Left cardiac atrium (tissue), 4 donors: ENCODE measurements around the gene GRAMD1B. TPM values are rescaled to one million over a fixed set of nuclear protein-coding genes. Genes with fewer than 3 reads are reported as not detected.

Experiments used
- ATAC-seq, 2 donors: fragments of 200-7000 bp; cut with Tn5 transposase; one replicate each; pipeline ENCODE4 v1.9.1; 2020; ENCODE audit warnings: mild to moderate bottlenecking in 2 of 2, moderate library complexity in 2 of 2
- DNase-seq: peaks from one replicate; pipeline ENCODE4 v3.0.0-alpha.2; 2020
- intact Hi-C, 2 donors: fragments of 100-400 bp; cut with DNase I; formaldehyde crosslinking; loops; one replicate each; pipeline versions ENCODE4 v1.14.1 to v1.15.1; 2022 to 2023
- total RNA-seq, 2 donors: library from RNA; stranded (reverse); fragmentation: NEBNext Ultra II Directional; extraction: Animal tissue kit (Norgen Biotek cat#: 25700); gene quantifications; one replicate each; pipeline ENCODE4 v1.2.1, GENCODE V29; 2021
- donor health status: DM: no; HTN: yes; CAD: no.
- donor health status: DM: no; HTN: yes; CAD: no; lungs with severe emphysema.
- donor health status: DM: yes; HTN: yes; CAD: no.
- donor health status: Dilated cardiomyopathy.

Gene GRAMD1B
- total RNA-seq, 2 donors from 2014 or later: 2.8 to 3.1 TPM

GRCh38 chr11:123588117-123588863, 158.2 kb downstream of the GRAMD1B start:
- intact Hi-C loops: no loop called here
- DNase-seq: no peak
- ATAC-seq: peak in 1 of 2 donors; percentile 55

- intact Hi-C loops: no loop called here
- no peak for ATAC-seq
These were observed 158.8 kb downstream of the GRAMD1B start for GRCh38 chr11:123588864-123589262.

DNA sequence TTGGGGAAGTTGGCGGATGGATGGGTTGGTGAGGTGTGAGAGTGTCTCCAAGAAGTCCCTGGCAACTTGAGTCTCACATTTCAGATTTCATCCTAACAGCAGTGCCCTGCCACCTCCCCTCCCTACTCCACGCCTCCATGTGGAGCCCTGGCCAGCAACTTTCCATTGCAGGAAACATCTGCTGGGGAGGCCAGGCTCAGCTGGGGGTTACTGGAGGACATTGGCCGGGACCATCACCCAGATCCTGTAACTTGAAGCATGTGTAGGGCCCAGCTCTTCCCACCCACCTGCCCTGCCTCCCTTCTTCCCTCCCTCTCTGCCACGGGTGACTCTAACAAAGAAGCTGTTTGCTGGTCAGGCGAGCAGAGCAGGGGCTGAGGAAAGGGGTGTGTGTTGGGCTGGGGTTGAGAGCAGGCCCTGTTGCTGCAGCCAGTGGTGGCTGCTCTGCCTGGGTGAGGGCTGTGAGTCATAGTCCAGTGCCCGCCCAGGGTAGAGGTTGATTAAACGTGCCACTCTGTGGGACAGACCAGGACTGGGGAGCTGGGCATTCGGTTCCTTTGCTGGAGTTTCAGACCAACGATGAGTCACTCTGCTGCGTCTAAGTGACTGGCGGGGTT, 160.3 kb downstream of the GRAMD1B start:
- intact Hi-C loops: no loop called here
- peak; percentile 51 to 60 for ATAC-seq
- DNase-seq: peak; percentile 35

More at GRCh38 chr11:123588864-123589262, 158.8 kb downstream of the GRAMD1B start:
- DNase-seq: no peak

GRCh38 chr11:123593570-123593969, 163.5 kb downstream of the GRAMD1B start:
- no peak for ATAC-seq
- intact Hi-C loops: no loop called here
- no peak for DNase-seq

- ATAC-seq (peak in 1 of 2 donors; percentile 35), DNase-seq (no peak)
- intact Hi-C loops: no loop called here
These were observed 164.3 kb downstream of the GRAMD1B start for GRCh38 chr11:123594188-123594901.

GRCh38 chr11:123594921-123595320, 164.9 kb downstream of the GRAMD1B start:
- ATAC-seq: no peak
- intact Hi-C loops: no loop called here

GRCh38 chr11:123597859-123598258, 167.8 kb downstream of the GRAMD1B start:
- ATAC-seq: no peak
- no peak for DNase-seq
- intact Hi-C loops: no loop called here

More at GRCh38 chr11:123594921-123595320, 164.9 kb downstream of the GRAMD1B start:
- DNase-seq: no peak

- ATAC-seq (no peak), DNase-seq (no peak)
- intact Hi-C loops: no loop called here
These were observed 171.1 kb downstream of the GRAMD1B start for GRCh38 chr11:123601136-123601535.

DNA sequence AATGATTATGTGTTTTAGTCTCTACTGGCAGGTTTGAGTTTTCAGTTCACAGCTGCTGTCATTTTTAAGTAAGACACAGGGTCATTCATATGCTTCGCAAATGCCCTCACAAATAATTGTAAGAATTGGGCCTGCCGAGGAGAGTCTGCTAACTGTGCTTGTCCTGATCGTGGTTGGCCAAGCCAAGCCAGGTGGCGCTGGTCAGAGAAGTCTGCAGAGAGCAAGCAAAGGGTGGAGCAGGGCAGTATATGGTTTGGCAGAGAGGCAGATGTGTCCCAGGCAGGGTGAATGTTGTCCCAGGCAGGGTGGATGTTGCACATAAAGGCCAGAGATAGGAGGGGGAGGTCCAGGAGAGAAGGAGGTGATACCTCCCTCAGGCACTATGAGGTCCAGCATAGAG, 171.7 kb downstream of the GRAMD1B start:
- ATAC-seq: no peak
- DNase-seq: no peak
- intact Hi-C loops: no loop called here

GRCh38 chr11:123603666-123604065, 173.6 kb downstream of the GRAMD1B start:
- DNase-seq: no peak
- intact Hi-C loops: no loop called here
- ATAC-seq: no peak

- DNase-seq: no peak
- intact Hi-C loops: no loop called here
- no peak for ATAC-seq
These were observed 177.7 kb downstream of the GRAMD1B start for GRCh38 chr11:123607781-123608180.

DNA sequence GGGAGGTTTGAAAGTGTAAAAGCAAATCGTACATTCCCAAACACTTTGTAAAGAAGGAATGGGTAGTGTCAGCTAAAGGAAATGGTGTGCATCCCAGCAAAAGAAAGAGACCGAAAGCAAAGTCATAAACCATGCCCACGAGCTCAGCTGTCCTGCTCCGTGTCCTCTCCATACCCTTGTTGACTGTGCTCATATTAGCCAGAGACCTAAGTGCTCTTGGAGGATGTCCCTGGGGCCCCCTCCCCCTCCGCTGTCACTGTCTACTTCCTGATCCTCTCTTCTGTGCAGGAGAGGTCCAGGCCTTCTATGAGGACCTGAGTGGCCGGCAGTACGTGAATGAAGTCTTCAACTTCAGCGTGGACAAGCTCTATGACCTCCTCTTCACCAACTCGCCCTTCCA, 178.3 kb downstream of the GRAMD1B start:
- no peak for DNase-seq
- intact Hi-C loops: no loop called here
- no peak for ATAC-seq

DNA sequence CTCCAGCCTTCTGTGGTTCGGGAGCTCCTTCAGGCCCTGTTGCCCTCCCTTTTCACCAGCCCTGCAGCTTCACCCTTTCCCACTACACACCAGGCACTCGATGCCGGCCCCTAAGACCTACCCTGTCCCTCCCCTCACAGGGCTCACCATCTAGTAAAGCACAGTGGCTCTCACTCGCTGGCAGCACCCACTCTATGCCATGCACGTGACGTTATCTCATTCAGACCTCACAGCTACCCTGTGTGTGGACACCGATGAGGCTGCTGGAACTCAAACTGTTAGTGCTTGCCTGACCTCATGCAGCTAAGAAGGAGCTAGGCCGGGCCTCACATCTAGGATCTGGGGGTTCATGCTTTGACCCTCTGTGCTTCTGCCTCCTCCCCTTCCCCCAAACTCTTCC, 178.9 kb downstream of the GRAMD1B start:
- no peak for DNase-seq
- intact Hi-C loops: no loop called here
- no peak for ATAC-seq

GRCh38 chr11:123611698-123612097, 181.6 kb downstream of the GRAMD1B start:
- intact Hi-C loops: no loop called here
- no peak for ATAC-seq
- no peak for DNase-seq

DNA sequence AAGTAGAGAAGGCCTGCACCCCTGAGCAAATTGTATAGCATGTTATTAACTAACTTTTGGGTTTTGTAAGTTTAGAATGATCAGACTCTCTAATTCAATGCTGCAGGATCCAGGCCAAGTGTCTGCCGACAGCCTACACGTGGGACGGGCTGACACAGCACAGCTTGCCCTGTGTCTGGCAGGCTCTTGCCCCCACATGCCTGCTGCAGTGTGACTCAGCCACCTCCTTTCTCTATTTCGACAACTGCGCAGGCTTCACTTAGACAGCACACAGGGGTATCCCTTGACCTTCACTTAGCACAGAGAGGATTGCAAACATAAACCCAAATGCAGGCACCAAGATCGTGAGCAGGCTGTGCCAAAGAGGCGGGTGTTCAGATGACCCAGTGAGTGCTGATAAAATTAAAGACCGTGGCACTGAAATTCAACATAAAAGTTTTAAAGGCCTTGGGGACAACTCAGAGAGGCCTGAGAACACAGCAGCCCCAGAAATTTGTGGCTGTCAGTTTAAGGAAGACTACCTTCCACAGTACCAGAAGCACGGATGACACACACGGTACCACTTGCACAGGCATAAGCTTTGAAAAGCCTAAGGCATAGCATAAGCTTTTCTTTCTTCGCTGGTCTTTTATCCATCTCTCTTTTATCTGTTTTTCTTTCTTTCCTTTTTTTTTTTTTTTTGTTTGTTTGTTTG, 186.6 kb downstream of the GRAMD1B start:
- peak; percentile 98 to 99 for ATAC-seq
- intact Hi-C loops: no loop called here
- DNase-seq: peak; percentile 77

DNA sequence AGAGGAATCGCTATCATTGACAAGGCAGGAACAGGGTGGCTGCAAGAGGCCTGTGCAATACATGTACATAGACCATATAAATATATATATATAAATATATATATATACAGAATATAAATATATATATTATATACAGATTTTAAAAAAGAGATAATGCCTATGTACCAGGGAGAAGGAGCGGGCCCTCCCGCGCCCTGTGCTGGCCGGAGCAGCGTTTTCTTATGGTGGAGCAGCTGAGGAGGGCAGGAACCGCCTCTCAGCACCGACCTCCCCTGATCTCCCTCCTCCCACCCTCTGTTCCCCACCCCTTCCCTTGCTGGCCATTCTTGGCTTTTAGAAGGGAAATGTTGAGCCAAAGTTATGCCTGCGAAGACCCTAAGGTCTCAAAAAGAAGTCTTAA, 192.5 kb downstream of the GRAMD1B start:
- no peak for ATAC-seq
- intact Hi-C loops: no loop called here
- no peak for DNase-seq

- DNase-seq (no peak), ATAC-seq (no peak)
- intact Hi-C loops: no loop called here
These were observed 194.9 kb downstream of the GRAMD1B start for GRCh38 chr11:123624974-123625373.

DNA sequence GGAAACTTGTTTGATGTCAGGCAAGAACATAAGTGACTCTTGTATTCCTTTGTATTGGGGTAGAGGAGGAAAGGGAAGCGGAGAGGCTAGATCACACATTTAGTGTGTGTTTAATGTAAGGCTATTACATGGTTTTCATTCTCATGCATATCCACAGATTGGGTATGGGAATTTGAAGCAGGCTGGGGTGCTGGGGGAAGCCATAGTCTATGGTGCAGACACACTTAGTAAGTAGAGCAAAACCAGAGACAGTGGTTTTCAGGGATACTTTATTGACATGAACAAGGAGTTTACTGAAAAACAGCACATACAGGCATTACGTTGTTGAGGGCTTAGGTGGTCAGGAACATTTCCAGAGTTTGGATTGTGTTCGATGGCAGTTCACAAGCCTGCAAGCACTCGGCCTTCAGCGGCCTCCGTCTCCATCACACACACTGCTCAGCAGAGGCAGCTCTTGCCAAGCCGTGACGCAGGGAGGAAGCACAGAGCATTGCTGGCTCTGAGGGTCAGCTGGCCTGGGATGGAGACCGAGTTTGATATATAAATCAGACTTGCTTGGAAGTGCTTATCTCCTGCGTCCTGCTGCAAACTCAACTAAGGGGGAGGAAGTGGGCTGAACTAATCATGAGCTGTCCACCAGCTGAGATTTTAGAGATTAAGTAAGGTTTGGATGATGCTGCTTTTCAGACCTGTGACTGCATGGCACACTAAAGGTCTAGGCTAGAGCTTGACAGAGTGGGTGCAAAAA, 199.0 kb downstream of the GRAMD1B start:
- ATAC-seq: peak; percentile 86 to 91
- intact Hi-C loops: no loop called here
- peak; percentile 86 for DNase-seq

DNA sequence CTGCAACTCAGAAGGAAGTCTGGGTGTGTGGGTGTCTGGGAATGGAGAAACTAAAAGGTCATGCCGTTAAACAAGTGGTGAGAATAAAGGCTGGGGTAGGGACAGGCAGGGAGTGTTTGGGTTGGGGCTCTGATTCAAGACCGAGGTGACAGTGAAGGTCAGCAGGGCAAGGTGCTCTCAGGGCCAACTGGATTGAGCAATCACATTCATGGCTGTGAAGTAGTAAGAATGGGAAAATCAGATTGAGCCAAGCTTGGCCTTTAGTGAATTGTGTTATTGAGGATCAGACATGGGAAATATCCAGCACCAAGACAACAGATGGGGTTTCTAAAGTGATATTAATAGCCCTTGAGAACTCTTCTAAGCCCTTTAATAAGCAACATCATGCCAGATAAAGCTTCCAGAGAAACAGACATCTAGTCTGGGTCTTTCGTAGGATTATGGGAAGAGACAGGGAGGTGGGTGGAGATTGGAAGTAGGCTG, 200.1 kb downstream of the GRAMD1B start:
- no peak for DNase-seq
- intact Hi-C loops: no loop called here
- ATAC-seq: no peak
